Dedifferentiated amniotic fluid mesenchymal stem cell (primary cell): ENCODE data around the gene TRMT6.

Source experiments
- DNase-seq: peaks from one replicate; pipeline ENCODE4 v3.0.0-alpha.2; 2016; ENCODE audit errors: extremely low spot score

TRMT6 gene

DNA sequence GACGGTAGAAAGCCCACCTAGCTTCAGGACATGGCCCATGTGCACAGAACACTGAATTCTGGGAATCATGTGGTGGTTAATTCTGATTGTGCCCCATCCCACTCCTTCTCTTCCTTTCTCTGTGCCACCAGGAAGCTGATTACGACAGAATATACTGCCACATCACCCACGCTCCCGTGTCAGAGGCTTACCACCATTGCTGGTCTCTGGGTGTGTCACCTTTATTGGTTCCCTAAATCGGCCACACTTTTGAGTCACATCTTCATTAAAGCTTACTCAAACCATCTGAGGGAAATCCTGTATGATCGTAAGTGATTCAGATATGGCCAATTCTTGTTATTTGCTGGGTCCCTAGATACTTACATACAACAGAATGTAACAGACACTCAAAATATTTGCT is 3.1 kb downstream of the TRMT6 start:
- no peak for DNase-seq

DNA sequence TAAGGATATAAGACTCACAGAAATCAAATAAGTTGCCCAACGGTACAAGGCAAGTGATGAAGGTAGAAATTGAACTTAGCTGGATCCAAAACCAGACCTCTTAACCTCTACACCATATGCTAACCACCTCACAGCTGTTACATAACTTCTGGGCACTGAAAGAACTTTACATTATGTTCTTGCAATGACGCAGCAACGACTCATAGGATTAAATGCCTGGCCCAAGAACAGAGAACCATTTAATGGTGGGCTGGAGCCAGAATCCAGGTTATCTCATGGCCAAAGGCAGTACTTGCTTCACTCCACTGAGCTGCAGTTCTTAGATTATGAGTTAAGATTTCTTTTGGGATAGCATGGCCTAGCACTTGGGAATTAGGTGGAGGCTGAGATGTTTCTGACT is 4.4 kb downstream of the TRMT6 start:
- no peak for DNase-seq

DNA sequence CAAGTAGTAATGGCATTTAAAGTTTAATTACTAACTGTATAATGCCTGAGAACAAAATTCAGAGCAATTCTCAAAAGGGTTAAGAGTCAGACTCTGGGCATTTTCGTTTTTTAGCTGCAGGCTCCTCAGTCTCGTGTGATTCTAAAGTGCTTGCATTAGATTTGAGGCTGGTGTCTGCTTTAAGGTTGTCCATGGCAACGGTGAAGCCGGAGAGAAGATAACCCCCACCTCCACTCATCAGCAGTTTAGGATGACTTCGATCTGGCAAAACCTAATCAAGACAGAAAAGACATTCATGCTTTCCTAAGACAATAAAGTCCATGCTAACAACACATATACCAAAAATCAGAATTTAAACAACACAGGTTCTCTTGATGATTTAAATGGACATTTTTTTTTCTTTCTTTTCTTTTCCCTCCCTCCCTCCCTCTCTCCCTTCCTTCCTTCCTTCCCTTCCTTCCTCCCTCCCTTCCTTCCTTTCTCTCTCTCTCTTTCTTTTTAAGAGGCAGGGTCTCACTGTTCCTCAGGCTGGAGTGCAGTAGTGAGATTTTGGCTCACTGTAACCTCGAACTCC is 11.8 kb downstream of the TRMT6 start:
- no peak for DNase-seq

DNA sequence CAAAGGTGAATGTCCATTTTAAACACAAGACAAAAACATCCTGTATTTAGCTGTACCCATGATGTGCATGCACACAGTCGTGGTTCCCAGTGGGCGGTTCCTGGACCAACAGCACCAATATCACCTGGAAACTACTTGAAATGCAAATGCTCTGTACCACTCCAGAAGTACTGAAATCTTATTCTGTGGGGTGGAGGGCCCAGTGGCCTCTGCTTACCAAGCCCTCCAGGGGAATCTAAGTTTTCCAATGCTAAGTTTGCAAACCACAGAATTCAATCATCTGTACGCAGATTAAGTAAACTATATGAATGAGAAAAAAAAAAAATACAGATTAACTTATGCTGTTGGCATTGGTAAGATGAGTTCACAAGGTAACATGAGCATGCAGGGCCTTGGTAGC is 14.1 kb downstream of the TRMT6 start:
- DNase-seq, result no peak

DNA sequence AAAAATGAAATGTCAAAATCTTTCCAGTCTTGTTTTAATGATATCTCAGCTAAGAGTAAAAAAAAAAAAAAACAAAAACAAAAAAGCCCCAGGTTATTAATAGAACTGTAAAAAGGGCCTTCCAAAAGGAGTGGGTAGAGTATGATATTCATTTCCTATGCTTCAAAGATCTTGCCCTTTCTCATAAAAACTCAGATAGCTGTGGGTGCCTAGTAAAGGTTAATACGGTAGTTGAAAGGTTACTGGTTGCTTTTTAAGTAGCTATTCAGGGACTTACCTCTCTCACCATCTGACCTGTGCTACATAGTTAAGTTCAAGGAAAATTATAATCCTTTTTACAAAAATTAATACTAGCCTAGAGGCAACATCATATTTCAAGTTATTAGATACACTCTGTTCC is 14.9 kb downstream of the TRMT6 start:
- DNase-seq, result no peak

DNA sequence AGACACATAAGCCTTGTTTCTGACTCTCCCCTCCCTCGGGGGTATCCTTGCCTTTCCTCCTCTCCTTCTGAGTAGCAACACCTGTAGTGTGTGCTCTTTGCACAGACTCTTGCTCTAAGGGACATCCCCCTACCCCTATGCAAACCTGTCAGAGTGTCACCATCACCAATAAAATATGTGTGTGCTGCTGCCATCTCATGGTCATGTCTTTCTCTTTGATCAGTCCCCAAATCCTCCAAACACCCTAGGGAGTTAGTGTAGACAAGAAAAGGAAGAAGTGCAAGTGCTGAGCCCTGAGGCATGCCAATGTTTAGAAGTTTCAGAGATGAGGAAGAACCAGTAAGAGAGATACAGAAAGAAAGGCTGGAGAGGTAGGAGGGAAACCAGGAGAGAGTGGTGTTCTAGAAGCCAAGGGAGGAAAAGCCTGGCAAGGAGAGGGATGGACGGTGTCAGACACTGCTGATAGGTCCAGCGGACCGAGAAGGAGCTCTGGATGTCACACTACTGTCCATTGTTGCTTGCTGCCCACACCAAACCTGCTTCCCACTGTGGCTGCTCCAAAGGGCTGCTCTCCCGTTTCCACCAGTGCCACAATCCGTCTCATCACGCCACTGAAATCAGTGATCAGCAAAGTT is 16.4 kb downstream of the TRMT6 start:
- no peak for DNase-seq

DNA sequence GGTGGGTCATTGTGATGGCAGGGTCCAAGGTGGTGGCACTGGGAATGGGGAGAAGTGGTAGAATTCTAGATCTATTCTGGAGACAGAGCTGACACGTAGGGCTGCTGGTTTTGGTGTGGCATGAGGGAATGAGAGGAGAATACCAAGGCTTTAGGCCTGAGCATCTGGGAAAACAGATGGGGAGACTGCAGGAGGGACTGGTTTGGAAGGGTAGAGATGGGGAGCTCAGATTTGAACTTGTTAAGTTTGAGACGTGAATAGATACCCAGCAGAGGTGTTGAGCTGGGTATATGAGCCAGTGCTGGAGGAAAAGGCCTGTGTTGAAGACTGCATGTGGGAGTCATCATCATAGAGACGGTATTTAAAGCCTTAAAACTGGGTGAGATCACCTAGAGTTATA is 17.5 kb downstream of the TRMT6 start:
- DNase-seq, result no peak

DNA sequence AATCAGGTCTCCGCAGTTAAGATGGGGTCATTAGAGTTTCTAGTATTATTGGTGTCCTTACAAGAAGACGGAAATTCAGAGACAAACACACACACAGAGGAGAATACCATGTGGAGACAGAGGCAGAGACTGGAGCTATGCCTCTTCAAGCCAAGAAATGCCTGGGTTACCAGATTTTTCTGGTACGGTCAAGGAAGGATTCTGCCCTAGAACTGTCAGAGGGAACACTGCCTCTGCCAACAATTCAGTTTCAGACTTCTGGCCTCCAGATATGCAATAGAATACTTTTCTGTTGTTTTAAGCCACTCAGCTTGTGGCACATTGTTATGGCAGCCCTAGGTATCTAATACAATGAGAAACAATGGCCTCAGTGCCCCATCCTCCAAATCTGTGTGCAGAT is 18.9 kb downstream of the TRMT6 start:
- DNase-seq, result no peak

DNA sequence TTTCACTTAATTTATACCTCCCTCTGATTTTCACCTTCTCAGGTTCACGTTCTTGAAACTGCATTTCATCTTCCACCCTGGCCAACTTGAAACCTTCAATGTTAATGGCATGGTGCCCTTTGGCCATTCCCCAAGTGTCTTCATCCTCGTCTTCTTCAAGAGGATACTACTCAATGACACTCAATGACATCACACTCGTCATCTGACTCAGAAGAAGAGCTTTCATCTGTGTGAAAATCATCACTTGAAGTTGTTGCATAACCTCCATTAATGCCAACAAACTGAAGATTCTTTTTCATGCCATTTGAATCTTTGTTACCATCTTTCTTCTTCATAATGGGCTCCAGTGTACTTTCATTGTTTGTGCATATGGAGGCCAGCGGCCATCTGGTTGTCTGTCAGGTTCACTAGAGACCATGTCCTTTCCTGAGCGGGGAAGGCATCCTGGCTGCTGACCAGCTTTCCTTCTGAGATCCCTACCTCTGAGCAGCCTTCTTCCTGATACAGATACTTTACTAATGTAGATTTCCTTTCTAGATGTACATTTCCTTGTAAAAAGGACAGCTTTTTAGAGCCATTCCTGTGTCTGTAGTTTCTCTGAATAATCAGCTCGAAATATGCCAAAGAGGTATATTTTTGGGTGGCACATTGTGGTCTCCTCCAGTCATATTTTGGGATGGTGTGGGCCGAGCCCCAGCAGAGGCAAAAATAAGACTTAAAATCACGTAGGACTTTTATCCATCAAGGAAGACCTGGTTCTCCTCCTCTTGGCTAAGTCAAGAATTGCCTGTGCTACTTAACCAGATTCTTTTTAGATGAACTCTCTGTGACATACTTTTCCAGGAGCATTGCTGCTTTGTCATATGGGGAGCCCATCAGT is 21.3 kb downstream of the TRMT6 start:
- no peak for DNase-seq

DNA sequence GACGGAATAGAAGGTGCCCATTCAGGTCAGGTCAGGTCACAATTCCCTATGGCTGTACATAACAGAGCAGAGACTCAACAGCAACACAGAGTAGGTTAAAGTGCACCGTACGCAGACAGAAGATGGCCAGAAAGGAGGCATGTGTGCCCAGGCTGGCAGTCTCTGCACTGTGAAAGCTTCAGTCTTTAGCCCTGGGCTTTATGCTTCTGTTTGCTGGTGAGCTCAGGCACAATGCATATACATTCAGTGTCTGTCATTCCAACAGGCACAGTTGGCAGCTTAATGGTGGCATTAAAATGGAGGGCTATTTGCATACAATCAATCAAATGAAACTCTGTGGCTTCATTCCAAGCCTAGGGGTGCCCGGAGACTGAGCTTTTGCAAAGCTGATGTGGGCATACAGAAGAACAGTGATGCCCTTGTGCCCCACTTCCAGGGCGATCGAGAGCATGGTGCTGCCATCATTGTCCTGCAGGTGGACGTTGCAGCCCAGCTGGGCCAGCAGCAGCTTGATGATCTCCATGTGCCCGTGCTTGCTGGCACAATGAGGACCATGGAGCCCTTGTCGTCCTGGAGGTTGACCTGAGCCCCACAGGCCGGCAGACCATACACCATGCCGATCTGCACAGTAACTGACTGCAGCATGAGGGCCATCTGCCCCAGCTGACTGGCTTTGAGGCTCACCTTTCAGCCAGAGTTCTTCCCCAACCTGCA is 22.4 kb downstream of the TRMT6 start:
- no peak for DNase-seq

DNA sequence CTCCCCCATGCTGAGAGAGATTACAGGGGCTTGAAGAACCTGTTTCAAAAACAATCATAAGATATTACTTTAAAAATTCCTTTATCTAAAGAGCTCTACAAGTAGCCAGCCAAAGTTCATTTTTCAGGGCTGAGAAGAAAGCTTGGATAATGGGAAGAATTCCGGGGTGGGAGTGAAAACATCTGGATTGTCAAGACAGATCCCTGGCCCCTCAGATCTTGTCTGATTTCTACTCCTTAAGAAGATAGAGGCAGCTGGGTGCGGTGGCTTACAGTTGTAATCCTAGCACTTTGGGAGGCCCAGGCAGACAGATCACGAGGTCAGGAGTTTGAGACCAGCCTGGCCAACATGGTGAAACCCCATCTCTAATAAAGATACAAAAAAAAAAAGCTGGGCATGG is 24.8 kb downstream of the TRMT6 start:
- no peak for DNase-seq

DNA sequence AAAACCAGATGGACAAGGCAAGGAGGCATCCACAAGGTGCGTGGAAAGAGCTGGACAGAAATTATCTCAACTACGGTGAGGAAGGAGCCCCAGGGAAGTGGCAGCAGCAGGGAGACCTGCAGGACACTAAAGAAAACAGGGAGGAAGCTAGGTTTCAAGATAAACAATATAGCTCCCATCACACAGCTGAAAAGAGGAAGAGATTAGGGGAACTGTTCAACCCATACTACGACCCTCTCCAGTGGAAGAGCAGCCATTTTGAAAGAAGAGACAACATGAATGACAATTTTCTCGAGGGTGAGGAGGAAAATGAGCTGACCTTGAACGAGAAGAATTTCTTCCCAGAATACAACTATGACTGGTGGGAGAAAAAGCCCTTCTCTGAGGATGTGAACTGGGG is 26.8 kb downstream of the TRMT6 start:
- no peak for DNase-seq

DNA sequence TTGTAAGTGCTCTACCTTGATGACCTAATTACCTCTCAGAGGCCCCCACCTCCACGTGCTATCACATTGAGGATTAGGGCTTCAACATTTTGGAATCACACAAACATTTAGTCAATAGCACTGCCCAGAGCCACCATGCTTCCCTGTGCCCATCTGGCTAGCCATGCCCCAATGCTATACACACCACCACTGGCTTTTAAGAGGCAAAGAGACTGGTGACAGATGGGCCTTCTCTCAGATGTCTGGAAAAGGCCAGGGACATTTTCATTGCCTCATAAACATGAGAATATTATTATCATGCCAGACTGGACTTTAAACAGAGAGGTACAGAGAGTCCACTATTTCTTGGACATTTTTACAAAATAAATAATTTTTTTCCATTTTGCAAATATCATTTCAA is 29.8 kb downstream of the TRMT6 start:
- DNase-seq, result no peak

DNA sequence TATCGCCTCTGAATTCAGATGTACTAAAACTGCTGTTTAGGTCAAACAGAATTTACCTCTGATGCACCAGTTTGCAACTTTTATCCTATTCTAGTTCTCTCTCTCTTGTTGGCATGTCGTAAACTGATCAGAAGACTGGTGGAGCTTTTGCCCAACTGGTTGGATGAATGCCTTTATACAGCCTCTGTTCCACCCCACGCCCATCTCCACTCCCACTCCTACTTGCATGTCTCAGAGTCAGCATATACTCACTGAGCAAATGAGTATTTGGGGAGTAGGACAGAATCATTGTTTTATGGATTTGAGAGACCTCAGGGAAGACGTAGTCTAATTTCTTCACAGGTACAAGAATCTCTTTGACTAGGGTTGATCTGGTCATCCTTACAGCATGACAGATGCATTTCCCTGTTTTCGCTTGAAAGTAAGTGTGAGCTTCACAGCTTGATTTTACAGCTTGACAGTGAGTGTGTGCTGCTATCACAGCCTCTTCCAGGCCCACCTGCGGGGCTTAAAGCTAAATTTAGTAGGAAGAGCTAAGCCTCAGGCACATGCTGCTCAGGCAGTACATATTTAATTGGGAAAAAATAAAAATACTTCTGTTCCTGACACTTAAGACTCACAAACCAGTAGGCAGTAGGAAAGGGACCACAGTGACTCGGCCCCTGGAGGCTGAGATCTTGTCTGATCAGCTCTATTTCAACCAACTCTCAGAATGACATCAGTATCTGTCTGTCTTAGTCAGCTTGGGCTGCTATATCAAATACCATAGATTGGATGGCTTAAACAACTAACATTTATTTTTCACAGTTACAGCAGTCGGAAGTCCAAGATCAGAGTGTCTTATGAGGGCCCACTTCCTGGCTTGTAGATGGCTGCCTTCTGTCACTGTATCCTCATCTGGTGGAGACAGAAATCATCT is 30.4 kb downstream of the TRMT6 start:
- no peak for DNase-seq

DNA sequence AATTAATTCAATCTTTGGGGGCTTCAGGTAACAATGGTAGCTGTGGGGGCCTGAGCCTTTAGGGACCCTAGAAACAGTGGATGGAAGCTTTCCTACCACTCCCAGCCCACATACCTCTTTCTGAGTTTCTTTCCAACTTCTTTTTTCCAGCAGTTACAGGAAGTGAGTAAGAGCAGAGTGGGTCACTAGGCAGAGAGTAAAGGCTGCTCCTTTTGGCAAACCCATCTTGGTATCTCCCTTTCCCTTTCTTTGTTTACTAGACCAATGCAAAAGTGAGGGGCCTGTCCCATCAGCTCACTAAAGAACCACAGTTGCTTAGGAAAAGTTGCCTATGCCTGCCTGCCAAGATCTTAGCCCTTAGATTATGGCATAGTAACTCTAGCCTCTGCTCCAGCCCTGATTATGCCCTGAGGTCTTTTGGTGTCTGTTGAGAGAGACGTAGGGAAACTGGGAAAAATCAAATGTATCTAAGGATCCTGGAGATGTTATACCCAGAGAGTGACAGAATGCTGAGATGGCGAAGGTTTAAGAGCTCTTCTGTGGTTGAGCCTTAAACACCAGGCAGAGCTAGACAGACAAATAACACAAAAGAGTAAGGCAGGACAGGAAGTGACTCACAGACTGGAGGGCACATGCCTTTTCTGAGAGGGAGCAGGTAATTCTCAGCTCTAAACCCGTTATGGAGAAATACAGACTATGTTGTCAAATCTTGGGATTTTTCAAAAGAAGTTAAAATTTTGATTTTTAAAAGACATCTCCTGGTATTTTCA is 31.3 kb downstream of the TRMT6 start:
- no peak for DNase-seq

DNA sequence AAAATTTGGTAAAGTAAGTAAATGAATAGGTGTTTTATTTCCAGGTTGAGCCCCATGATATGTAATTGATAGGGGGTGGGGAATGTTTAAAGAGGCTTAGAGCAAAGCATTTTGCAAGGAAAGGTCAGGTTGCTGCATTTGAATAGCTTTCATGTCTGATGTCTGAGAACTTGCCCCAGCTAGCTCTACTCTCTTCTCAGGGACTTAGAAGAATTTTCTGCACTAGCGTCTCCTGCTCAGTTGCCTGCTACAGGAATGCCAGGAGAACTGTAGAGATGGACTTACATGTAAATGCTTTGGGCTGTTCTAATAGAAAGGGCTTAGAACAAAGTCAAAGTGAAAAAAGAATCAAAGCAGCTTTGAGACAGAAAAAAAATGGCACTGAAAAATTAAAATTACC is 35.5 kb downstream of the TRMT6 start:
- DNase-seq, result no peak

DNA sequence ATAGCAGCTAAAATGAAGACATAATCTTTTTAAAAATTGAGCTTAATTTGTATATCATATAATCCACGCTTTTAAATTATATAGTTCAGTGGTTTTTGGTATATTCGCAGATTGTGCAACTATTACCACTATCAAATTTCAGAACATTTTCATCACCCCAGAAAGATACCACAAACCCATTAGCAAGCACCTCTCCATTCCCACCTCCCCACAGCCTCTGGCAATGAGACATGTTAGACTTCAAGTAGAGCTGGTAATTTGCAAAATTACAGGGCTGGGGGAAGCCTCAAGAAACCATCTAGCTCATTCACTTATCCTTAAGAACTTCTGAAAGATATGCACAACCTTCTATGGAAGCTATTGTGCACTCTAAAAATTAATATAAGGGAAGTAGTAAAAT is 37.2 kb downstream of the TRMT6 start:
- DNase-seq, result no peak

DNA sequence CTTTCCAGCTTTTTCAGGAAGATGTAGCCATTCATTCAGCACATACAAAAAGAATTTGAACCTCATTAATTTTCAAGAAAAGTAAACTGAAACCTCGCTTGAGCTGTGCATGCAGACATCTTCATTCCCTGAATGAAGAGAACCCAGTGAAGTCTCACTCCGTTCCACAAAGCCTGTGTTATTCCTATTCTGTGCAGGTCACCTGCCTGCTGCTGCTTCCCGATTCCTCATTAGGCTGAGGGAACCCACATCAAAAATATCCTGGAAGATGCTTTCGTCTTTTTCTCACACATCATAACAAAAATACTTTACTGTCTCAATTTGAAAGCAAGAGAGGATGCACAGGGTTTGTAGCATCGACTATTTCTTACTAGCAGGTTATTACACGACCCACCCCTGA is 40.1 kb downstream of the TRMT6 start:
- DNase-seq, result no peak

DNA sequence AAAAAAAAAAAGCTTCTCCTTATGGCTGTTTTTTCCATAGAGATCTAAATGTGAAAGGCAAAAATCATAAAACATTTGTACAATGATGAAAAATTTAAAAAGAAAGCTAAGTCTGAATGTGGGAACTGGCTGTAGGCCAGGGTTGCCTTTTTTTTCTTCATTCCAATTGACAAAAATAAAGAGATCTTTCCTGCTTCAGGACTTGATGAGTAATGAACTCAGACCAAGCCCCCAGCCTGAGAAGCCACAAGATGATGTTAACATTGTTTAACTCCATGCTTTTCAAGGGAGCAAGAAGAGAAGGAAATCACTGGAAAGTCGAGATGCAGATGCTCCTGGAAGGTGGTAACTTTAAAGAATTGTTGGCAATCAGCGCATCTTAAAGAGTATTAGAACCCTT is 41.4 kb downstream of the TRMT6 start:
- no peak for DNase-seq

DNA sequence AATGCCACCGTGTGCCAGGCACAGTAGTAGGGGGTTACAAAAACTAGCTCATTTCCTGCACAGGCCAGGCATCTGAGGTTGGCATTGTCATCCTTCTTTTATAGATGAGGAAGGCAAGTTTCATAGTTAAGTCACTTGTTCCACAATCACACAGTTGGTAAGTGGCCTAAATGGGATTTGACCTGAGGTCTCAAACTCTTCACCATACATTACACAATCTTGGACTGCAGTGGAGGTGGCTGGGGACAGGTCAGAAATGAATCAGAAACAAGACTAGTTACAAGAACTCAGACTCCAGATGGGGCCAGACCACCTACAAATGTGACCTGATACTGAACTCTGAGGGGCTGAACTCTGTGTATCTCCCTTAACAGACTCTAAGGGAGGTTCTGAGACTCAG is 49.4 kb downstream of the TRMT6 start:
- DNase-seq, result no peak

DNA sequence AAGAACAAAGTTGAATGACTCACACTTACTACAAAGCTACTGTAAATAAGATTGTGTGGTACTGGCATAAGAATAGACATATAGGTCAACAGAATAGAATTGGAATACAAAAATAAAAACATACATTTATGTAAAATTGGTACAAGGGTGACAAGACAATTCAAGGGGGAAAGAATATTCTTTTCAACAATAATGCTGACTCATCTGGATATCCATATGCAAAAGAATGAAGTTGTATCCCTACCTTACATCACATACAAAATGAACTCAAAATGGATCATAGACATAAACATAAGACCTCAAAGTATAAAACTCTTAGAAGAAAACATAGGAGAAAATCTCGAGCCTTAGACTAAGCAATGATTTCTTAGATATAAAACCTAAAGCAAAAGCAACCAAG is 50.9 kb downstream of the TRMT6 start:
- no peak for DNase-seq
